ENCODE results near the gene ARVCF.

Gene ARVCF

DNA sequence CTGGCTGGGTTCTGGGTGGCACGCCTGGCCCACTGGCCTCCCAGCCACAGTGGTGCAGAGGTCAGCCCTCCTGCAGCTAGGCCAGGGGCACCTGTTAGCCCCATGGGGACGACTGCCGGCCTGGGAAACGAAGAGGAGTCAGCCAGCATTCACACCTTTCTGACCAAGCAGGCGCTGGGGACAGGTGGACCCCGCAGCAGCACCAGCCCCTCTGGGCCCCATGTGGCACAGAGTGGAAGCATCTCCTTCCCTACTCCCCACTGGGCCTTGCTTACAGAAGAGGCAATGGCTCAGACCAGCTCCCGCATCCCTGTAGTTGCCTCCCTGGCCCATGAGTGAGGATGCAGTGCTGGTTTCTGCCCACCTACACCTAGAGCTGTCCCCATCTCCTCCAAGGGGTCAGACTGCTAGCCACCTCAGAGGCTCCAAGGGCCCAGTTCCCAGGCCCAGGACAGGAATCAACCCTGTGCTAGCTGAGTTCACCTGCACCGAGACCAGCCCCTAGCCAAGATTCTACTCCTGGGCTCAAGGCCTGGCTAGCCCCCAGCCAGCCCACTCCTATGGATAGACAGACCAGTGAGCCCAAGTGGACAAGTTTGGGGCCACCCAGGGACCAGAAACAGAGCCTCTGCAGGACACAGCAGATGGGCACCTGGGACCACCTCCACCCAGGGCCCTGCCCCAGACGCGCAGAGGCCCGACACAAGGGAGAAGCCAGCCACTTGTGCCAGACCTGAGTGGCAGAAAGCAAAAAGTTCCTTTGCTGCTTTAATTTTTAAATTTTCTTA, 47.3 kb downstream of the ARVCF start:
- Histone ChIP-seq H3K9ac (ENCODE audit: low read length) (no peak overlapping the region), H3K4me3 (ENCODE audit: low read depth in 1 of 2, low read length in 2 of 2) (no peak overlapping the region), H3K4me1 (ENCODE audit: insufficient read depth, low read length) (peaks cover 4% of the 10 kb centered on the region), H3K9me3 (ENCODE audit: low read length) (no peaks in the 10 kb centered on the region), H3K27ac (ENCODE audit: low read depth, low read length) (no peak overlapping the region), H3K36me3 (ENCODE audit: insufficient read depth, low read length) (peaks cover 50% of the 10 kb centered on the region), H3K27me3 (ENCODE audit: control insufficient read depth in 1 of 2, insufficient read depth in 2 of 2, low read length in 2 of 2) (no peaks in the 10 kb centered on the region)

- Histone ChIP-seq H3K4me3 (ENCODE audit: low read depth in 1 of 2, low read length in 2 of 2) (no peak overlapping the region), H3K4me1 (ENCODE audit: insufficient read depth, low read length) (peaks cover 4% of the 10 kb centered on the region), H3K36me3 (ENCODE audit: insufficient read depth, low read length) (peaks cover 58% of the 10 kb centered on the region), H3K9me3 (ENCODE audit: low read length) (no peaks in the 10 kb centered on the region), H3K27ac (ENCODE audit: low read depth, low read length) (no peak overlapping the region), H3K27me3 (ENCODE audit: control insufficient read depth in 1 of 2, insufficient read depth in 2 of 2, low read length in 2 of 2) (no peaks in the 10 kb centered on the region), H3K9ac (ENCODE audit: low read length) (no peak overlapping the region)
These were observed 48.2 kb downstream of the ARVCF start for GRCh38 chr22:19968450-19968891.

GRCh38 chr22:19967850-19968449, 48.7 kb downstream of the ARVCF start:
- H3K27ac ChIP-seq (ENCODE audit: low read depth, low read length): no peak overlapping the region
- no peak overlapping the region for H3K4me3 ChIP-seq (ENCODE audit: low read depth in 1 of 2, low read length in 2 of 2)
- H3K4me1 ChIP-seq (ENCODE audit: insufficient read depth, low read length): peaks cover 4% of the 10 kb centered on the region
- peaks cover 55% of the 10 kb centered on the region for H3K36me3 ChIP-seq (ENCODE audit: insufficient read depth, low read length)
- H3K9ac ChIP-seq (ENCODE audit: low read length): no peak overlapping the region
- H3K9me3 ChIP-seq (ENCODE audit: low read length): no peaks in the 10 kb centered on the region
- no peaks in the 10 kb centered on the region for H3K27me3 ChIP-seq (ENCODE audit: control insufficient read depth in 1 of 2, insufficient read depth in 2 of 2, low read length in 2 of 2)

DNA sequence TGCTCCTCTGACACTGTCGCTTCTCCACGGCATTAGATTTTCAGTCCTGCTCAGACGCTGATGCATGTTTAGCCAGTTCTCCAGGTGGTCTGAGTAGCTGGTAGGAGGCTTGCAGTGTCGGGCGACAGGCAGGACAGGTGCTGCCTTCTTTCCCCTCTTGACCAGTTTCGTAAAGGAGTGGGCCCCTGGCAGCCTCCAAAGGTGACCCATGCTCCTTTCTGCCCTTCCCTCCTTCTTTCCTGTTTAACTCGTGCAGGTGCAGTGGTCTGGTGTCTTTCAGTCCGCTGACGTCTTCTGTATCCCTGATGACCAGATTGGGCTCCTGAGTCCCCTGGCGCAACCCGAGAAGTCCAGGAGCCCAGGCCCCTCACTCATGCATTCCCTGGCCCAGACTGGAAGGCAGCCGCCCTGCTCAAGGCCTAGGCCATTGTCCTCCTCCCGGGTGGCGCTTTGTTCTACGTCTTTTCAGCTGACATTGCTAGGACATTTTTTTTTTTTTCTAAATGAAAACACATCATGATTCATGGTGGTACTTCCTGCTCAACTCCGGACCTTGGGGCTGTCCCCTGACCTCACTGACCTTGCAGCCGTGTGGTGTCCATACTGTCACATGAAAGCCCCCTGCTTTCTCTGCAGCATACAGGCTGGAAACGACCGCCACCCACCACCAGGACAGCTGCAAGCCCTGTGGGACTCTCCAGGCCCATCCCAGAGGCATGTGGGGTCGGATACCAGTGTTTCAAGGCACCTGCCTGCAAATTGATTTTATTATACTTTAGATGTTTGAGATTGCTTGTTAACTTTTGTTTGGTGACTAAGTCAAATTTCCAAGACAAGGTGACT, 49.5 kb downstream of the ARVCF start:
- no peak overlapping the region for H3K27ac ChIP-seq (ENCODE audit: low read depth, low read length)
- no peaks in the 10 kb centered on the region for H3K9me3 ChIP-seq (ENCODE audit: low read length)
- no peaks in the 10 kb centered on the region for H3K27me3 ChIP-seq (ENCODE audit: control insufficient read depth in 1 of 2, insufficient read depth in 2 of 2, low read length in 2 of 2)
- no peak overlapping the region for H3K4me3 ChIP-seq (ENCODE audit: low read depth in 1 of 2, low read length in 2 of 2)
- peaks cover 10% of the 10 kb centered on the region for H3K4me1 ChIP-seq (ENCODE audit: insufficient read depth, low read length)
- no peak overlapping the region for H3K9ac ChIP-seq (ENCODE audit: low read length)
- peaks cover 48% of the 10 kb centered on the region for H3K36me3 ChIP-seq (ENCODE audit: insufficient read depth, low read length)

GRCh38 chr22:19965771-19966709, 50.6 kb downstream of the ARVCF start:
- no peak overlapping the region for H3K9ac ChIP-seq (ENCODE audit: low read length)
- H3K27ac ChIP-seq (ENCODE audit: low read depth, low read length): no peak overlapping the region
- no peaks in the 10 kb centered on the region for H3K27me3 ChIP-seq (ENCODE audit: control insufficient read depth in 1 of 2, insufficient read depth in 2 of 2, low read length in 2 of 2)
- H3K4me3 ChIP-seq (ENCODE audit: low read depth in 1 of 2, low read length in 2 of 2): no peak overlapping the region
- peaks cover 14% of the 10 kb centered on the region for H3K4me1 ChIP-seq (ENCODE audit: insufficient read depth, low read length)
- peaks cover 46% of the 10 kb centered on the region for H3K36me3 ChIP-seq (ENCODE audit: insufficient read depth, low read length)
- no peaks in the 10 kb centered on the region for H3K9me3 ChIP-seq (ENCODE audit: low read length)

GRCh38 chr22:19964701-19965386, 51.8 kb downstream of the ARVCF start:
- H3K27ac ChIP-seq (ENCODE audit: low read depth, low read length): no peak overlapping the region
- H3K9ac ChIP-seq (ENCODE audit: low read length): no peak overlapping the region
- no peak overlapping the region for H3K4me3 ChIP-seq (ENCODE audit: low read depth in 1 of 2, low read length in 2 of 2)
- H3K27me3 ChIP-seq (ENCODE audit: control insufficient read depth in 1 of 2, insufficient read depth in 2 of 2, low read length in 2 of 2): no peaks in the 10 kb centered on the region
- peaks cover 15% of the 10 kb centered on the region for H3K4me1 ChIP-seq (ENCODE audit: insufficient read depth, low read length)
- no peaks in the 10 kb centered on the region for H3K9me3 ChIP-seq (ENCODE audit: low read length)
- H3K36me3 ChIP-seq (ENCODE audit: insufficient read depth, low read length): peaks cover 48% of the 10 kb centered on the region

- H3K27ac ChIP-seq (ENCODE audit: low read depth, low read length): no peak overlapping the region
- no peaks in the 10 kb centered on the region for H3K27me3 ChIP-seq (ENCODE audit: control insufficient read depth in 1 of 2, insufficient read depth in 2 of 2, low read length in 2 of 2)
- H3K4me3 ChIP-seq (ENCODE audit: low read depth in 1 of 2, low read length in 2 of 2): no peak overlapping the region
- H3K36me3 ChIP-seq (ENCODE audit: insufficient read depth, low read length): peaks cover 43% of the 10 kb centered on the region
- H3K9ac ChIP-seq (ENCODE audit: low read length): no peak overlapping the region
- H3K9me3 ChIP-seq (ENCODE audit: low read length): no peaks in the 10 kb centered on the region
- H3K4me1 ChIP-seq (ENCODE audit: insufficient read depth, low read length): peaks cover 19% of the 10 kb centered on the region
These were observed 52.6 kb downstream of the ARVCF start for GRCh38 chr22:19963863-19964642.

GRCh38 chr22:19962909-19963806, 53.5 kb downstream of the ARVCF start:
- Histone ChIP-seq H3K9me3 (ENCODE audit: low read length) (no peaks in the 10 kb centered on the region), H3K36me3 (ENCODE audit: insufficient read depth, low read length) (peaks cover 37% of the 10 kb centered on the region), H3K4me1 (ENCODE audit: insufficient read depth, low read length) (peaks cover 19% of the 10 kb centered on the region), H3K9ac (ENCODE audit: low read length) (no peak overlapping the region), H3K4me3 (ENCODE audit: low read depth in 1 of 2, low read length in 2 of 2) (no peak overlapping the region), H3K27ac (ENCODE audit: low read depth, low read length) (no peak overlapping the region), H3K27me3 (ENCODE audit: control insufficient read depth in 1 of 2, insufficient read depth in 2 of 2, low read length in 2 of 2) (no peaks in the 10 kb centered on the region)

- H3K4me1 ChIP-seq (ENCODE audit: insufficient read depth, low read length): peaks cover 19% of the 10 kb centered on the region
- no peaks in the 10 kb centered on the region for H3K27me3 ChIP-seq (ENCODE audit: control insufficient read depth in 1 of 2, insufficient read depth in 2 of 2, low read length in 2 of 2)
- H3K27ac ChIP-seq (ENCODE audit: low read depth, low read length): no peak overlapping the region
- no peak overlapping the region for H3K4me3 ChIP-seq (ENCODE audit: low read depth in 1 of 2, low read length in 2 of 2)
- peaks cover 32% of the 10 kb centered on the region for H3K36me3 ChIP-seq (ENCODE audit: insufficient read depth, low read length)
- H3K9ac ChIP-seq (ENCODE audit: low read length): no peak overlapping the region
- H3K9me3 ChIP-seq (ENCODE audit: low read length): no peaks in the 10 kb centered on the region
These were observed 54.2 kb downstream of the ARVCF start for GRCh38 chr22:19962246-19962908.
